ENCODE data around the gene IFFO2. TPM values are rescaled to one million over a fixed set of nuclear protein-coding genes. Genes with fewer than 3 reads are reported as not detected.

The IFFO2 gene
- total RNA-seq, 3 donors from 2014 or later (not counting 1 experiment from before 2014, with no cell fraction given), result 52.4 to 105 (median 66.5) TPM

GRCh38 chr1:18919956-18920355, 36.5 kb downstream of the IFFO2 start:
- Histone ChIP-seq H3K27ac (ENCODE audit: low read length) (no peak overlapping the region), H3K36me3 (ENCODE audit: control insufficient read depth, insufficient read depth, low read length) (peaks cover 38% of the 10 kb centered on the region), H3K27me3 (ENCODE audit: control insufficient read depth, insufficient read depth, low read length) (no peaks in the 10 kb centered on the region), H3K4me1 (ENCODE audit: control insufficient read depth, insufficient read depth, low read length) (peaks cover 32% of the 10 kb centered on the region), H3K4me3 (ENCODE audit: low read length) (no peak overlapping the region), H3K9me3 (ENCODE audit: control insufficient read depth, insufficient read depth, low read length) (no peaks in the 10 kb centered on the region)
- H3K4me3 Mint-ChIP-seq, result peak overlapping the region; percentile 28
- H3K4me1 Mint-ChIP-seq, result peaks cover 19 to 40% of the 10 kb centered on the region in 2 donors
- intact Hi-C loops (cut with micrococcal nuclease), result no loop called here
- TF ChIP-seq CTCF (IDR thresholded peaks at IDR 0.05), result no peak
- no peak for DNase-seq
- WGBS (ENCODE audit: insufficient coverage), result 90% methylated on average over 11 of the region's 12 CpGs
- no peak overlapping the region for H3K27ac Mint-ChIP-seq
- ATAC-seq, result no peak
- no peaks in the 10 kb centered on the region for H3K36me3 Mint-ChIP-seq
- no peaks in the 10 kb centered on the region for H3K9me3 Mint-ChIP-seq
- no peaks in the 10 kb centered on the region for H3K27me3 Mint-ChIP-seq (ENCODE audit: low read depth in 2 of 2)

GRCh38 chr1:18919197-18919905, 37.1 kb downstream of the IFFO2 start:
- Mint-ChIP-seq H3K4me3 (peak overlapping the region; percentile 28), H3K4me1 (peaks cover 16 to 35% of the 10 kb centered on the region in 2 donors), H3K36me3 (no peaks in the 10 kb centered on the region), H3K9me3 (no peaks in the 10 kb centered on the region), H3K27me3 (ENCODE audit: low read depth in 2 of 2) (no peaks in the 10 kb centered on the region), H3K27ac (peak overlapping the region in 1 of 2 donors; percentile 31)
- H3K4me1 ChIP-seq (ENCODE audit: control insufficient read depth, insufficient read depth, low read length), result peaks cover 26% of the 10 kb centered on the region
- no peaks in the 10 kb centered on the region for H3K27me3 ChIP-seq (ENCODE audit: control insufficient read depth, insufficient read depth, low read length)
- H3K27ac ChIP-seq (ENCODE audit: low read length), result no peak overlapping the region
- H3K36me3 ChIP-seq (ENCODE audit: control insufficient read depth, insufficient read depth, low read length), result peaks cover 41% of the 10 kb centered on the region
- TF ChIP-seq CTCF (IDR thresholded peaks at IDR 0.05), result no peak
- intact Hi-C loops (cut with micrococcal nuclease), result no loop called here
- DNase-seq (no peak), ATAC-seq (no peak)
- WGBS (ENCODE audit: insufficient coverage), result 96% methylated on average over 31 of the region's 31 CpGs
- H3K4me3 ChIP-seq (ENCODE audit: low read length), result no peak overlapping the region
- H3K9me3 ChIP-seq (ENCODE audit: control insufficient read depth, insufficient read depth, low read length), result no peaks in the 10 kb centered on the region

- ATAC-seq, result no peak
- H3K9me3 Mint-ChIP-seq, result no peaks in the 10 kb centered on the region
- intact Hi-C loops (cut with micrococcal nuclease), result no loop called here
- WGBS (ENCODE audit: insufficient coverage), result 96% methylated on average over 14 of the region's 14 CpGs
- no peaks in the 10 kb centered on the region for H3K36me3 Mint-ChIP-seq
- Histone ChIP-seq H3K9me3 (ENCODE audit: control insufficient read depth, insufficient read depth, low read length) (no peaks in the 10 kb centered on the region), H3K27me3 (ENCODE audit: control insufficient read depth, insufficient read depth, low read length) (no peaks in the 10 kb centered on the region), H3K36me3 (ENCODE audit: control insufficient read depth, insufficient read depth, low read length) (peaks cover 47% of the 10 kb centered on the region), H3K4me3 (ENCODE audit: low read length) (no peak overlapping the region), H3K4me1 (ENCODE audit: control insufficient read depth, insufficient read depth, low read length) (peaks cover 18% of the 10 kb centered on the region), H3K27ac (ENCODE audit: low read length) (no peak overlapping the region)
- DNase-seq, result no peak
- peaks cover 10 to 29% of the 10 kb centered on the region in 2 donors for H3K4me1 Mint-ChIP-seq
- peak overlapping the region; percentile 31 to 73 for H3K27ac Mint-ChIP-seq
- peak overlapping the region; percentile 33 for H3K4me3 Mint-ChIP-seq
- no peak for TF ChIP-seq CTCF (IDR thresholded peaks at IDR 0.05)
- H3K27me3 Mint-ChIP-seq (ENCODE audit: low read depth in 2 of 2), result no peaks in the 10 kb centered on the region
These were observed 38.1 kb downstream of the IFFO2 start for GRCh38 chr1:18918417-18918816.

All from natural killer cell (primary cell).